Liver (tissue), 9 donors: ENCODE measurements around the gene FAM124A. TPM values are rescaled to one million over a fixed set of nuclear protein-coding genes. Genes with fewer than 3 reads are reported as not detected.

Source experiments
- DNase-seq: peaks from one replicate; pipeline ENCODE4 v3.0.0-alpha.2; 2017; ENCODE audit warnings: low spot score
- H3K27ac ChIP-seq, 2 donors: one replicate each; pipeline ENCODE4 v1.7.0; 2013; ENCODE audit warnings: inconsistent platforms in 2 of 2, low read length in 2 of 2, control low read depth in 1 of 2, low read depth in 1 of 2, mild to moderate bottlenecking in 1 of 2
- H3K27me3 ChIP-seq, 4 donors: one replicate each; pipeline versions ENCODE4 v1.6.1 to v1.7.0; 2013; ENCODE audit warnings: low read length in 3 of 4, inconsistent platforms in 1 of 4, mild to moderate bottlenecking in 1 of 4, moderate library complexity in 1 of 4; ENCODE audit not compliant: control insufficient read depth in 4 of 4, insufficient read depth in 4 of 4
- H3K36me3 ChIP-seq, 4 donors: one replicate each; pipeline versions ENCODE4 v1.6.1 to v1.7.0; 2013; ENCODE audit warnings: low read length in 3 of 4, mild to moderate bottlenecking in 3 of 4, low read depth in 1 of 4, moderate library complexity in 1 of 4; ENCODE audit not compliant: control insufficient read depth in 4 of 4, insufficient read depth in 3 of 4
- H3K4me1 ChIP-seq, 4 donors: one replicate each; pipeline versions ENCODE4 v1.6.1 to v1.7.0; 2013; ENCODE audit warnings: low read length in 3 of 4, mild to moderate bottlenecking in 3 of 4, moderate library complexity in 1 of 4; ENCODE audit not compliant: control insufficient read depth in 4 of 4, insufficient read depth in 4 of 4
- H3K4me3 ChIP-seq, 3 donors: one replicate each; pipeline versions ENCODE4 v1.6.1 to v1.7.0; 2013; ENCODE audit warnings: low read length in 3 of 3, control low read depth in 1 of 3, low read depth in 1 of 3, mild to moderate bottlenecking in 1 of 3
- H3K9ac ChIP-seq, 2 donors: one replicate each; pipeline ENCODE4 v1.7.0; 2013; ENCODE audit warnings: low read length in 2 of 2, mild to moderate bottlenecking in 2 of 2, moderate library complexity in 2 of 2, control low read depth in 1 of 2, low read depth in 1 of 2
- H3K9me3 ChIP-seq, 4 donors: one replicate each; pipeline versions ENCODE4 v1.6.1 to v1.7.0; 2013; ENCODE audit warnings: low read length in 3 of 4; ENCODE audit not compliant: control insufficient read depth in 4 of 4
- ATF3 ChIP-seq: IDR thresholded peaks from 2 replicates; pipeline ENCODE4 v1.6.1; 2016; ENCODE audit warnings: antibody characterized with exemption
- CTCF ChIP-seq: fragments of 150-350 bp; IDR thresholded peaks from 2 replicates; pipeline ENCODE4 v1.5.1; 2017; ENCODE audit warnings: improper control_type of control experiment, low read depth, low read length; ENCODE audit not compliant: missing input control
- EGR1 ChIP-seq, 2 donors: IDR thresholded peaks; 2 replicates each; pipeline ENCODE4 v1.6.1; 2016 to 2018; ENCODE audit warnings: antibody characterized with exemption in 2 of 2, low read depth in 2 of 2
- FOXA2 ChIP-seq: IDR thresholded peaks from 2 replicates; pipeline ENCODE4 v1.6.1; 2016; ENCODE audit warnings: antibody characterized with exemption
- GABPA ChIP-seq, 2 donors: IDR thresholded peaks in 1 of 2; conservative IDR thresholded peaks in 1 of 2; 2 replicates each; pipeline ENCODE4 v1.6.1; 2016; ENCODE audit warnings: antibody characterized with exemption in 2 of 2, mild to moderate bottlenecking in 1 of 2, moderate library complexity in 1 of 2
- HNF4A ChIP-seq, 2 donors: conservative IDR thresholded peaks; 2 replicates each; pipeline ENCODE4 v1.6.1; 2016; ENCODE audit warnings: antibody characterized with exemption in 2 of 2, mild to moderate bottlenecking in 2 of 2
- HNF4G ChIP-seq: IDR thresholded peaks from 2 replicates; pipeline ENCODE4 v1.6.1; 2016; ENCODE audit warnings: antibody characterized with exemption
- NR2F2 ChIP-seq: IDR thresholded peaks from 2 replicates; pipeline ENCODE4 v1.6.1; 2016; ENCODE audit warnings: antibody characterized with exemption
- RXRA ChIP-seq, 2 donors: IDR thresholded peaks; 2 replicates each; pipeline ENCODE4 v1.6.1; 2017 to 2018; ENCODE audit warnings: antibody characterized with exemption in 2 of 2, mild to moderate bottlenecking in 1 of 2
- SP1 ChIP-seq: IDR thresholded peaks from 2 replicates; pipeline ENCODE4 v1.6.1; 2018; ENCODE audit warnings: antibody characterized with exemption, mild to moderate bottlenecking
- TAF1 ChIP-seq: conservative IDR thresholded peaks from 2 replicates; pipeline ENCODE4 v1.6.1; 2016; ENCODE audit warnings: antibody characterized with exemption, mild to moderate bottlenecking
- YY1 ChIP-seq: IDR thresholded peaks from 2 replicates; pipeline ENCODE4 v1.6.1; 2016; ENCODE audit warnings: antibody characterized with exemption, mild to moderate bottlenecking
- ZBTB33 ChIP-seq: IDR thresholded peaks from 2 replicates; pipeline ENCODE4 v1.6.1; 2016; ENCODE audit warnings: antibody characterized with exemption
- WGBS: extraction: QIAGEN DNeasy Blood & Tissue Kit; methylation state at CpG from one replicate; pipeline ENCODE4 v1.1.7; 2013; 5-methylcytosine and 5-hydroxymethylcytosine counted together
- polyA plus RNA-seq, 2 donors: library from polyadenylated mRNA; stranded (reverse) in 1 of 2; unstranded in 1 of 2; fragments of 200-250 nt in 1 of 2; fragments of >200 nt in 1 of 2; fragmentation: Nextera tagmentation in 1 of 2; extraction: Ambion mirVana in 1 of 2; gene quantifications; one replicate each; pipeline versions ENCODE4 v1.2.1 to v1.2.3, GENCODE V29; 2013 to 2015
- total RNA-seq, 2 donors: library from RNA; depleted of rRNA; stranded (reverse); fragments of >200 nt; gene quantifications; one replicate each; pipeline ENCODE4 v1.2.3, GENCODE V29; 2014
- donor health status: healthy.
- donor health status: healthy.
- donor health status: healthy.
- donor health status: healthy.
- donor health status: healthy.

The FAM124A gene
- total and polyA plus RNA-seq, 4 donors = 0.33 to 0.92 (median 0.46) TPM

- WGBS = 88% methylated on average over 2 of the region's 2 CpGs
- H3K4me1 ChIP-seq = no peaks in the 10 kb centered on the region
- DNase-seq = no peak
- peaks cover 0 to 3% (median 0%) of the 10 kb centered on the region in 4 donors for H3K27me3 ChIP-seq
- H3K9ac ChIP-seq = no peak overlapping the region
- no peak for TF ChIP-seq HNF4G
- no peak for TF ChIP-seq ATF3
- H3K4me3 ChIP-seq = no peak overlapping the region
- H3K27ac ChIP-seq = no peak overlapping the region
- H3K9me3 ChIP-seq = peaks cover 0 to 2% (median 0%) of the 10 kb centered on the region in 4 donors
- no peaks in the 10 kb centered on the region for H3K36me3 ChIP-seq
Observed at GRCh38 chr13:51202477-51203046, 19.6 kb upstream of the FAM124A start.

- no peaks in the 10 kb centered on the region for H3K4me1 ChIP-seq
- peaks cover 0 to 2% (median 0%) of the 10 kb centered on the region in 4 donors for H3K9me3 ChIP-seq
- no peak overlapping the region for H3K27ac ChIP-seq
- H3K27me3 ChIP-seq = peaks cover 0 to 7% (median 0%) of the 10 kb centered on the region in 4 donors
- no peak overlapping the region for H3K9ac ChIP-seq
- H3K4me3 ChIP-seq = no peak overlapping the region
- no peak for DNase-seq
- no peaks in the 10 kb centered on the region for H3K36me3 ChIP-seq
- TF ChIP-seq ZBTB33 = no peak
- 98% methylated on average over 3 of the region's 3 CpGs for WGBS
Observed at GRCh38 chr13:51206584-51206983, 15.6 kb upstream of the FAM124A start.

- H3K4me1 ChIP-seq = no peaks in the 10 kb centered on the region
- no peak for DNase-seq
- H3K4me3 ChIP-seq = no peak overlapping the region
- H3K36me3 ChIP-seq = no peaks in the 10 kb centered on the region
- 43% methylated on average over 2 of the region's 2 CpGs for WGBS
- no peak overlapping the region for H3K9ac ChIP-seq
- TF ChIP-seq ZBTB33 (no peak), NR2F2 (no peak), HNF4G (no peak)
- peaks cover 0 to 12% (median 0%) of the 10 kb centered on the region in 4 donors for H3K27me3 ChIP-seq
- H3K9me3 ChIP-seq = peaks cover 0 to 2% (median 0%) of the 10 kb centered on the region in 4 donors
- H3K27ac ChIP-seq = no peak overlapping the region
Observed at GRCh38 chr13:51207881-51208280, 14.3 kb upstream of the FAM124A start.

- DNase-seq = no peak
- no peaks in the 10 kb centered on the region for H3K4me1 ChIP-seq
- peaks cover 0 to 14% (median 0%) of the 10 kb centered on the region in 4 donors for H3K27me3 ChIP-seq
- H3K27ac ChIP-seq = no peak overlapping the region
- no peak overlapping the region for H3K4me3 ChIP-seq
- no peak for TF ChIP-seq HNF4G
- no peak for TF ChIP-seq YY1
- TF ChIP-seq ATF3 = no peak
- no peak for TF ChIP-seq TAF1
- TF ChIP-seq NR2F2 = no peak
- TF ChIP-seq EGR1 (IDR thresholded peaks at IDR 0.05; ENCODE audit: low read depth in 2 of 2) = no peak
- no peak for TF ChIP-seq FOXA2
- TF ChIP-seq GABPA (IDR thresholded peaks at IDR 0.05 in 1 of 2, conservative IDR thresholded peaks at IDR 0.05 in 1 of 2) = no peak
- TF ChIP-seq HNF4A (conservative IDR thresholded peaks at IDR 0.05) = no peak
- TF ChIP-seq CTCF = no peak
- TF ChIP-seq RXRA (IDR thresholded peaks at IDR 0.05) = no peak
- TF ChIP-seq SP1 = no peak
- no peak overlapping the region for H3K9ac ChIP-seq
- H3K9me3 ChIP-seq = peaks cover 0 to 2% (median 0%) of the 10 kb centered on the region in 4 donors
- no peaks in the 10 kb centered on the region for H3K36me3 ChIP-seq
- 85% methylated on average over 4 of the region's 4 CpGs for WGBS
Observed at GRCh38 chr13:51208716-51209115, 13.5 kb upstream of the FAM124A start.
